OCI-LY7 (cell line): Measurements from ENCODE around the gene RNFT2. TPM values are rescaled to one million over a fixed set of nuclear protein-coding genes. Genes with fewer than 3 reads are reported as not detected.

Source experiments
- BruUV-seq: library from RNA; stranded (reverse); fragments of 400-500 nt; replicated peaks from 2 replicates; lab custom pipeline; 2021; lab: Mats Ljungman, UMichigan
- CTCF ChIA-PET: fragments of 300-600 bp; sonication (Branson Sonifier 250); formaldehyde crosslinking; loops from one replicate; lab custom pipeline; 2022; ENCODE audit warnings: antibody characterized with exemption; ENCODE audit not compliant: unreplicated experiment; lab: Charles Lee
- POLR2A ChIA-PET: fragments of 300-600 bp; sonication (Branson Sonifier 250); formaldehyde crosslinking; loops from one replicate; lab custom pipeline; 2022; ENCODE audit warnings: antibody characterized with exemption; lab: Charles Lee
- DNase-seq: peaks from one replicate; pipeline ENCODE4 v3.0.0-alpha.2; 2015; ENCODE audit warnings: low spot score
- H2AFZ ChIP-seq: fragments of 200-600 bp; sonication (generic), shearing (Covaris generic); 2 replicates; pipeline ENCODE4 v1.6.1; 2014; ENCODE audit warnings: mild to moderate bottlenecking, antibody characterized with exemption, low read length, moderate library complexity
- H3K27ac ChIP-seq: fragments of 200-600 bp; sonication (generic); 2 replicates; pipeline ENCODE4 v1.5.1; 2014; ENCODE audit warnings: mixed run types, low read depth, mild to moderate bottlenecking, moderate library complexity, low read length, inconsistent platforms; ENCODE audit not compliant: poor library complexity, severe bottlenecking
- H3K36me3 ChIP-seq: fragments of 200-600 bp; sonication (generic); 2 replicates; pipeline ENCODE4 v1.6.1; 2014; ENCODE audit warnings: mild to moderate bottlenecking, antibody characterized with exemption, low read length, moderate library complexity, mixed read lengths; ENCODE audit not compliant: insufficient read depth
- H3K4me1 ChIP-seq: fragments of 200-600 bp; sonication (generic); 2 replicates; pipeline ENCODE4 v1.5.1; 2014; ENCODE audit warnings: mild to moderate bottlenecking, low read length; ENCODE audit not compliant: insufficient read depth, poor library complexity, severe bottlenecking
- H3K4me2 ChIP-seq: fragments of 200-600 bp; sonication (generic); 2 replicates; pipeline ENCODE4 v1.6.1; 2014; ENCODE audit warnings: mild to moderate bottlenecking, low read length
- H3K4me3 ChIP-seq: fragments of 200-600 bp; sonication (generic); 2 replicates; pipeline ENCODE4 v1.5.1; 2014; ENCODE audit warnings: mild to moderate bottlenecking, low read depth, low read length; ENCODE audit not compliant: poor library complexity, severe bottlenecking
- H3K79me2 ChIP-seq: fragments of 200-600 bp; sonication (generic); 2 replicates; pipeline ENCODE4 v1.6.1; 2016; ENCODE audit warnings: low read depth, mild to moderate bottlenecking, low read length, moderate library complexity, mixed read lengths; ENCODE audit not compliant: insufficient read depth
- H3K9me2 ChIP-seq: fragments of 200-600 bp; sonication (generic); 2 replicates; pipeline ENCODE4 v1.6.1; 2016; ENCODE audit warnings: mild to moderate bottlenecking, low read length, mixed read lengths; ENCODE audit not compliant: insufficient read depth
- H3K9me3 ChIP-seq: fragments of 200-600 bp; sonication (generic); 2 replicates; pipeline ENCODE4 v1.6.1; 2014; ENCODE audit warnings: mild to moderate bottlenecking, mixed run types, low read length, mixed read lengths
- H4K20me1 ChIP-seq: fragments of 200-600 bp; sonication (generic); 2 replicates; pipeline ENCODE4 v1.6.1; 2014; ENCODE audit warnings: mild to moderate bottlenecking, antibody characterized with exemption, low read length, moderate library complexity, mixed read lengths; ENCODE audit not compliant: insufficient read depth
- EZH2phosphoT487 ChIP-seq: fragments of 200-600 bp; sonication (generic); IDR thresholded peaks from 2 replicates; pipeline ENCODE4 v1.6.1; 2018; ENCODE audit warnings: low read depth, borderline replicate concordance, mild to moderate bottlenecking, mixed run types, antibody characterized with exemption, low read length, moderate library complexity, mixed read lengths
- intact Hi-C: fragments of 100-400 bp; cut with micrococcal nuclease; formaldehyde crosslinking; loops from one replicate; pipeline ENCODE4 v1.10.0; 2022; ENCODE audit not compliant: unreplicated experiment
- total RNA-seq, 2 experiments: library from RNA; depleted of rRNA in 1 of 2; stranded (reverse); fragments of >200 nt in 1 of 2; shearing (Covaris generic) in 1 of 2; gene quantifications; 2 replicates each; pipeline ENCODE4 v1.2.3, GENCODE V29; 2014 to 2022
- TF ChIP-seq, protein P1 (sequence below): fragments of 200-600 bp; sonication (generic); conservative IDR thresholded peaks from 2 replicates; pipeline ENCODE4 v1.5.1; 2014; ENCODE audit warnings: mild to moderate bottlenecking, antibody characterized with exemption, low read length, moderate library complexity, mixed read lengths

The RNFT2 gene
- total RNA-seq, 2 experiments from 2014 or later = 40.2 to 62.2 TPM

DNA sequence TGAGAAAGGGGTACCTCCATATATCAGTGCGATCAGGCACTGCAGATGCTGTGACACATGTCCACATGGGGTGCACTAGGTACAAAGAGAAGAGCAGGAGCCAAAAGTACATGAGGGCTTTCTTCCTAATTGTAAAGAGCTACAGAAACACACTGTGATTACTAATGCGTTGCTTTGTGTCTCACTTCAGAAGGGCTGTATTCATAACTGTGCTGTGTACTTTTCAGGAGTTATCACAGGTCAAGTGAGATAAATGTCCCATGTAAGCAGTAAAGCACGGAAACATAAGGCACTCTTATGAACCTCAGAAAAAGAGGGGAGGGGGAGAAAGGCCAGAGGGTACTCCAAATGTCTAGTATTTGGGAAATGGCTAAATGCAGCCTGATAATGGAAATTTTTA, 10.9 kb upstream of the RNFT2 start:
- no peak for TF ChIP-seq EZH2phosphoT487
- TF ChIP-seq, protein P1, sequence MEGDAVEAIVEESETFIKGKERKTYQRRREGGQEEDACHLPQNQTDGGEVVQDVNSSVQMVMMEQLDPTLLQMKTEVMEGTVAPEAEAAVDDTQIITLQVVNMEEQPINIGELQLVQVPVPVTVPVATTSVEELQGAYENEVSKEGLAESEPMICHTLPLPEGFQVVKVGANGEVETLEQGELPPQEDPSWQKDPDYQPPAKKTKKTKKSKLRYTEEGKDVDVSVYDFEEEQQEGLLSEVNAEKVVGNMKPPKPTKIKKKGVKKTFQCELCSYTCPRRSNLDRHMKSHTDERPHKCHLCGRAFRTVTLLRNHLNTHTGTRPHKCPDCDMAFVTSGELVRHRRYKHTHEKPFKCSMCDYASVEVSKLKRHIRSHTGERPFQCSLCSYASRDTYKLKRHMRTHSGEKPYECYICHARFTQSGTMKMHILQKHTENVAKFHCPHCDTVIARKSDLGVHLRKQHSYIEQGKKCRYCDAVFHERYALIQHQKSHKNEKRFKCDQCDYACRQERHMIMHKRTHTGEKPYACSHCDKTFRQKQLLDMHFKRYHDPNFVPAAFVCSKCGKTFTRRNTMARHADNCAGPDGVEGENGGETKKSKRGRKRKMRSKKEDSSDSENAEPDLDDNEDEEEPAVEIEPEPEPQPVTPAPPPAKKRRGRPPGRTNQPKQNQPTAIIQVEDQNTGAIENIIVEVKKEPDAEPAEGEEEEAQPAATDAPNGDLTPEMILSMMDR = 0 out of 2 replicates have a peak, but pooled peaks have one; percentile 21
- peaks cover 88% of the 10 kb centered on the region for H3K79me2 ChIP-seq
- H3K4me1 ChIP-seq = peaks cover 14% of the 10 kb centered on the region
- H3K4me3 ChIP-seq = no peak overlapping the region
- H3K9me2 ChIP-seq = no peaks in the 10 kb centered on the region
- intact Hi-C loops = no loop called here
- no peaks in the 10 kb centered on the region for H3K9me3 ChIP-seq
- no TSS peak for BruUV-seq
- peaks cover 67% of the 10 kb centered on the region for H3K36me3 ChIP-seq
- H2AFZ ChIP-seq = no peak overlapping the region
- H4K20me1 ChIP-seq = peaks cover 32% of the 10 kb centered on the region
- no peak overlapping the region for H3K27ac ChIP-seq
- no peak for DNase-seq
- CTCF ChIA-PET = no interaction called here
- no peak overlapping the region; the same call in 1 of the 2 replicates for H3K4me2 ChIP-seq
- POLR2A ChIA-PET = interaction anchor here (1.0 kb wide), 1 partner anchor 170 kb away, joined by 3 read pairs; no protein-coding TSS in a partner anchor

DNA sequence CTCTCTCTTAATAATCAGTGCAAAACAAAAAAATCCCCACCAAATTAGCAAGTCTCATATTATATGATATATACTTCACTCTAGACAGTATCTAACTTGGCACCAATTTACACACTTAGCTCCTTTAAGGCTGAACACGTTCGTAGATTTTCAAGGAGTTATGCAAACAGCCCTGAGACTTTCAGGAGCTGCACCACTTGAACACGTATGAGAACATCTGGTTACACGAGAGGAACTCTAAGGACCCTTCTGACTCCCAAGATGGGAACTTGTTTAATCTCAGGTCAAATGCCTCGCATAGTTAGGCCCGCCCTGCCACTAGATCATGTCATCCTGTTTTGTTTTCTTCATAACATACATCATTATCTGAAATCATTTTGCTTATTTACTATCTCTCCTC, 10.2 kb upstream of the RNFT2 start:
- Histone ChIP-seq H3K4me1 (peaks cover 10% of the 10 kb centered on the region), H3K36me3 (peaks cover 66% of the 10 kb centered on the region), H3K9me2 (no peaks in the 10 kb centered on the region), H3K9me3 (no peaks in the 10 kb centered on the region), H2AFZ (no peak overlapping the region), H3K79me2 (peaks cover 92% of the 10 kb centered on the region), H3K4me3 (no peak overlapping the region), H3K27ac (no peak overlapping the region), H4K20me1 (peaks cover 30% of the 10 kb centered on the region), H3K4me2 (no peak overlapping the region)
- DNase-seq = no peak
- CTCF ChIA-PET = no interaction called here
- BruUV-seq = no TSS peak
- POLR2A ChIA-PET = interaction anchor here (0.8 kb wide), 1 partner anchor 18 kb away, joined by 3 read pairs; no protein-coding TSS in a partner anchor
- no peak for TF ChIP-seq EZH2phosphoT487
- TF ChIP-seq, protein P1 = no peak
- intact Hi-C loops = no loop called here

DNA sequence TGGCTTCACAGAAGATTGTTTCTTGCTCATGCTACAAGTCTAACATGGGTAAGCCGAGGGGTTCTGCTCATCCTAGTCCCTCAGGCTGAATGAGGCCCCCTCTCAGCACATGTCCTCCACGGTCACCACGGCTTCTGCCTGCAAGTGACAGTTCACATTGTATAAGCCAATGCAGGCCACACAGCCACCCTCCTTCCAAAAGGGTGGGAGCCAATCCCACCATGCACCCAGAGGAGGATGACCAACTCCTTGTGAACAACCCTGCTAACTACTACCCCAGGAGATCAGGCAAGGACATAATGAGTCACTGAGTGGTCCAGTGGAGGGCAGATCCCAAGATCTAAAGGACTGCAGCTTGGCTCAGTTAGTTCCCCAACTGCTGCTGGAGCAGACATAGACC, 6.3 kb upstream of the RNFT2 start:
- Histone ChIP-seq H3K79me2 (peaks cover 89% of the 10 kb centered on the region), H3K36me3 (peaks cover 74% of the 10 kb centered on the region), H3K27ac (no peak overlapping the region), H4K20me1 (peaks cover 23% of the 10 kb centered on the region), H3K9me3 (no peaks in the 10 kb centered on the region), H2AFZ (no peak overlapping the region), H3K4me1 (peaks cover 7% of the 10 kb centered on the region), H3K4me3 (no peak overlapping the region), H3K9me2 (no peaks in the 10 kb centered on the region), H3K4me2 (no peak overlapping the region)
- intact Hi-C loops = no loop called here
- POLR2A ChIA-PET = no interaction called here
- CTCF ChIA-PET = no interaction called here
- DNase-seq = no peak
- TF ChIP-seq EZH2phosphoT487 = no peak
- TF ChIP-seq, protein P1 = no peak
- BruUV-seq = no TSS peak
